ENCODE results near the gene NRTN.

DNA sequence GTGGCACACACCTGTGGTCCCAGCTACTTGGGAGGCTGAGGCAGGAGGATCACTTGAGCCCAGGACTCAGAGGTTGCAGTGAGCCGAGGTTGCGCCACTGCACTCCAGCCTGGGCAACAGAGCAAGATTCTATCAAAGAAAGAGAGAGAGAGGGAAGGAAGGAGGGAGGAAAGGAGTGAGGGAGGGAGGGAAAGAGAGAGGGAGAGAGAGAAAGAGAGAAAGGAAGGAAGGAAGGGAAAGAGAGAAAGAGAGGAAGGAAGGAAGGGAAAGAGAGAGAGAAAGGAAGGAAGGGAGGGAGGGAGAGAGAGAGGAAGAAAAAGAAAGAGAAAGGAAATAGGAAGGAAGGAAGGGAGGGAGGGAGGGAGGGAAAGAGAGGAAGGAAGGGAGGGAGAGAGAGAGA, 12.4 kb downstream of the NRTN start:
- TF ChIP-seq, protein P1, sequence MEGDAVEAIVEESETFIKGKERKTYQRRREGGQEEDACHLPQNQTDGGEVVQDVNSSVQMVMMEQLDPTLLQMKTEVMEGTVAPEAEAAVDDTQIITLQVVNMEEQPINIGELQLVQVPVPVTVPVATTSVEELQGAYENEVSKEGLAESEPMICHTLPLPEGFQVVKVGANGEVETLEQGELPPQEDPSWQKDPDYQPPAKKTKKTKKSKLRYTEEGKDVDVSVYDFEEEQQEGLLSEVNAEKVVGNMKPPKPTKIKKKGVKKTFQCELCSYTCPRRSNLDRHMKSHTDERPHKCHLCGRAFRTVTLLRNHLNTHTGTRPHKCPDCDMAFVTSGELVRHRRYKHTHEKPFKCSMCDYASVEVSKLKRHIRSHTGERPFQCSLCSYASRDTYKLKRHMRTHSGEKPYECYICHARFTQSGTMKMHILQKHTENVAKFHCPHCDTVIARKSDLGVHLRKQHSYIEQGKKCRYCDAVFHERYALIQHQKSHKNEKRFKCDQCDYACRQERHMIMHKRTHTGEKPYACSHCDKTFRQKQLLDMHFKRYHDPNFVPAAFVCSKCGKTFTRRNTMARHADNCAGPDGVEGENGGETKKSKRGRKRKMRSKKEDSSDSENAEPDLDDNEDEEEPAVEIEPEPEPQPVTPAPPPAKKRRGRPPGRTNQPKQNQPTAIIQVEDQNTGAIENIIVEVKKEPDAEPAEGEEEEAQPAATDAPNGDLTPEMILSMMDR (IDR thresholded peaks at IDR 0.05): no peak
- TF ChIP-seq POLR2A (IDR thresholded peaks at IDR 0.05): no peak

Data from body of pancreas (tissue), 4 donors.